GM19328 (cell line): ENCODE data around the gene AFG1L.
"Not testable (repeated sequence)": the region's sequence is repeated elsewhere in the genome, so short reads cannot be mapped to it uniquely, and the experiment has no call there.

Experiments
- ATAC-seq: cut with Tn5 transposase; IDR thresholded peaks from one replicate; pipeline ENCODE4 v1.9.1; 2021; ENCODE audit warnings: mild to moderate bottlenecking, moderate library complexity; ENCODE audit not compliant: unreplicated experiment

The AFG1L gene

DNA sequence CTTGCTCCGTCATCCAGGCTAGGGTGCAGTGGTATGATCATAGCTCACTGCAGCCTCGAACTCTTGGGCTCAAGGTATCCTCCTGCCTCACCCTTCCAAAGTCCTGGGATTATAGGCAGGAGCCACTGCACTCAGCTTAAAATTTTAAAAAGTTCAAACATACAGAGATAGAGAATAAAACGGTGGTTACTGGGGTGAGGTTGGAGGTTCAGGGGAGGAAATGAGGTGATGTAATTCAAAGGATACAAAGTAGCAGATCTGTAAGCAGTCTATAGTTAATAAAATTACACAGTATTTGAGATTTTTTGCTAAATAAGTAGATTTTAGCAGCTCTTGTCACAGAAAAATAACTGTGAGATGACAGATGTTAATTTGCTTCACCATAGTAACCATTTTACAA is 7.5 kb upstream of the AFG1L start:
- no peak for ATAC-seq

DNA sequence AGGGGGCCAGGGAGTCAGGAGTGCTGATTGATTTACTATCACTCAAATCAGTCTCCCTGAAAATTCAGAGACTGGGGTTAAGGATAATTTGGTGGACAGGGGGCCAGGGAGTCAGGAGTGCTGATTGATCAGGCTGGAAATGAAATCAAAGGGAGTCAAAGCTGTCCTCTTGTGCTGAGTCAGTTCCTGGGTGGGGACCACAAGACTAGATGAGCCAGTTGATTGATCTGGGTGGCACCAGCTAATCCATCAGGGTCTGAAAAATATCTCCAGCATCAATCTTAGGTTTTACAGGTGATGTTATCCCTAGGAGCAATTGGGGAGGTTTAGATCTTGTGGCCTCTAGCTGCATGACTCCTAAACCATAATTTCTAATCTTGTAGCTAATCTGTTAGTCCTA is 6.1 kb upstream of the AFG1L start:
- ATAC-seq: no peak

DNA sequence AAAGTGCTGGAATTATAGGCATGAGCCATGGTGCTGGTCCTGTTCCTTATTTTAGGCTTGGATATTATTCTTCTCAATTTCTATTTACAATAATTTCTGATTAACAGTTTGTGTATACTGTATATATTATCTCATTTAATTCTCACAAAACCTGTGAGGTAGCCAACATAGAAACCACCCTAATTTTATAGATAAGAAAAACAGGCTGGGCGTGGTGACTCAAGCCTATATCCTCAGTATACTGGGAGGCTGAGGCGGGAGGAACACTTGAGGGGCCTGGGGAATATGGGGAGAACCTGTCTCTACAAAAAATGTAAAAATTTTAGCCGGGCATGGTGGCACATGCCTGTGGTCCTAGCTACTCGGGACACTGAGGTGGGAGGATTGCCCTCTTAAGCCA is 3.8 kb upstream of the AFG1L start:
- no peak for ATAC-seq

DNA sequence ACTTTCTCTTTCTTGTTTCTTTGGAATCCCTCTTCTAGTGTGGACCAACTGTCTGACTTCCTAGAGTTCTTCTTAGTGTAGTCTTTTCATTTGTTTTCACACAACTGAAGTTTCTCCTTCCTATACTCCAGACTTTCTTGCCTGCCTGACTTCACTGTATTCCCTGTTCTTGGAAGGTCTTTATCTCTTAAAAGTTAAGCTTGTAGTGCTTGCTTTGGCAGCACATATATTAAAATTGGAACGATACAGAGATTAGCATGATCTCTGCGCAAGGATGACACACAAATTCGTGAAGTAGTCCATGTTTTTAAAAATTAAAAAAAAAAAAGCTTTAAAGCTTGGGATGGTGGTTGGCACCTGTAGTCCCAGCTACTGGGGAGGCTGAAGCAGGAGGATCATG is 2.3 kb upstream of the AFG1L start:
- ATAC-seq: not testable (repeated sequence)

DNA sequence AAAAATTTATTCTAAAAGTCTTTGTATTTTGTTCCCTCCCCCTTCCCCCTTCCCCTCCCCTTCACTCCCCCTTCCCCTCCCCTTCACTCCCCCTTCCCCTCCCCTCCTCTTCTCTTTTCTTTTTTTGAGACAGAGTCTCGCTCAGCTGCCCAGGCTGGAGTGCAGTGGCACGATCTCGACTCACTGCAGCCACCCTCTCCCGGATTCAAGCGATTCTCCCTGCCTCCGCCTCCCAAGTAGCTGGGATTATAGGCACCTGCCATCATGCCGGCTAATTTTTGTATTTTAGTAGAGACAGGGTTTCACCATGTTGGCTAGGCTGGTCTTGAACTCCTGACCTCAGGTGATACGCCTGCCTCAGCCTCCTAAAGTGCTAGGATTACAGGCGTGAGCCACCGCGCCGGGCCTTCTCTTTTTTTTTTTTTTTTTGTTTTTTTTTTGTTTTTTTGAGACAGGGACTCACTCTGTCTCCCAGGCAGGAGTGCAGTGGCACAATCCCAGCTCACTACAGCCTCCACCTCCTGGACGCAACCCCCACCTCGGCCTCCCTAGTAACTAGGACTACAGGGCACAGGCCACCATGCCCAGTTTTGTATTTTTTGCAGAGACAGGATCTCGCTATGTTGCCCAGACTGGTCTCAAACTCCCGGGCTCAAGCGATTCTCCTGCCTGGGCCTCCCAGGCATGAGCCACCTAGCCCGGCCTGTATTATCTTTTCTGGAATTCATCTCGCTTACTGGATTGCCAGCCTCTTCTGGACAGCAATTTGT is 1.1 kb upstream of the AFG1L start:
- no peak for ATAC-seq

DNA sequence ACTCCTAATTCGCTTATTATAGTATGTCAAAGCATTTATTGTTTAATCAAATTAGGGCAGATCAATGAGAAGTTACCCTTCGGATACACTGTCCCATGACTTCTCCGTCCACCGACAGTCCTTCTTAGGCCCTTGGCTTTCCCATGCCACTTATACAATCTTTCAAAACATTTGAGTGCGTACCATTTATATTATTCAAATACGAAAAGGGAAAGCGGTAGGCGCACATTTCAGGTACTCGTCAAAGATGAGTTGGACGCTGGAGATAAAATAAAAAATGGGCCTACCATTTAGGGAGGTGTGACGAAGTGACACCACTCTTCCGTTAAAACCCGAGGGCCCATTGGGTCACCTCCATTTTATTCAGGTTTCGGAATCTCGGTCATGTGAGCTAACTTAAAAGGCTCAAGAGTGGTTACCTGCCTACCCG is 542 bp upstream of the AFG1L start:
- ATAC-seq: peak; percentile 4

DNA sequence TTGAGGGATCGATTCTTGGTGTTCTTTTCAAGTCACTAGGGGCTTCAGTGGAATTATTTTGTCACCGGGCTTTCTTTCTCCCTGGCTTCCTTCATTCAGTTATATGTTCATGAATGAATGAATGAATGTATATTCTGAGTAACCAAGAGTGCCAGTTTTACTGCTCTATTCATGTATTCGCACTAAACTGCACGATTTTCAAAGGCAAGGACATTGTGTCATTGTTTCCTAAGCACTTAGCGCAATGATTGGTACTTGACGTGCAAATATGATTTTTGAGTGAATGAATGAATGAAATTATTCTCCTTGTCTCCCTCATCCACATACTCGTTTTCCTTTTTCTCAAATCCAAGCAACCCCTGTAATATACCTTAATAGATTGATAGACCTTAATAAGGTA is 822 bp downstream of the AFG1L start:
- no peak for ATAC-seq

DNA sequence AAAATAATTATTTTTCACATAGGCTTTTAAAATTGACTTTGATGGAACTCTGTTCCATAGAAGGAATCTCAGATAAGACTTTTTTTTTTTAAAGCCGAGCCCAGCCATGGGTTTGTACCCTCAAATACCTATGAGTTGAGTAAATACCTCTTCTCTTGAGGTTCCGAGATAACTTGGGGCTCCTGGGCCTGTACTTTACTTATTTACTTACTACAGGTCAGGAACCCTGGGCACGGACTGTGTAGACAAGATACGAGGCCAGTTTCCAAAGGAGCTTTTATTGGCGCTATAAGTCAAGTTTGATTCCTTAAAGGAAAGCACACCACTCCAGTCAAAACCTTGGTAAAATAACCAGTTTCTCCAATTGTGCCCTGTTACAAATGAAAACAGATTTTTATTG is 7.5 kb downstream of the AFG1L start:
- no peak for ATAC-seq

DNA sequence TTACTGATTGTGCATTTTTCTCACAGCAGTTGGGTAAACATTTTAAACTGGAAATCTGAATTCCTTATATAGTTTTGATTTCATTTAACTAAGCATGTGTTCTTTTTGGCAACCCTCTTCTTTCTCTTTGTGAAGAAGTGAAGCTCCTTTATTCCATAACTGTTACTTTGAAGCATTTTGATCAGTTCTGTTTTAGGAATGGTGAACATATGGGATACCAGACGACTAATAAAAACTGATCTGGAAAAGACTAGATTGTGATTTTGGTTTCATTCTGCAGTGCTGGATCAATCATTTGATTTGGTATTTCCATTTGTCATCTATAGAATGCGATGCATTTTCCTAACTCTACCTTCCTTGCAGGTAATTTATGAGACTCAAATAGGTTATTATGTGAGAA is 9.8 kb downstream of the AFG1L start:
- no peak for ATAC-seq

DNA sequence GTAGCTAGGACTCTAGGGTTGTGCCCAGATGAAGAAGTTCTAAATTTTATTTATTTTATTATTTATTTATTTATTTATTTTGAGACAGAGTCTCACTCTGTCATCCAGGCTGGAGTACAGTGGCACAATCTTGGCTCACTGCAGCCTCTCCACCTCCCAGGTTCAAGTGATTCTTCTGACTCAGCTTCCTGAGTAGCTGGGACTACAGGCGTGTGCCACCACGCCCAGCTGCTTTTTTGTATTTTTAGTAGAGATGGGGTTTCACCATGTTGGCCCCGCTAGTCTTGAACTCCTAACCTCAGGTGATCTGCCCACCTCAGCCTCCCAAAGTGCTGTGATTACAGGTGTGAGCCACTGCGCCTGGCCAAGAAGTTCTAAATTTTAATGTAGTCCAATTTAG is 13.8 kb downstream of the AFG1L start:
- ATAC-seq: not testable (repeated sequence)

DNA sequence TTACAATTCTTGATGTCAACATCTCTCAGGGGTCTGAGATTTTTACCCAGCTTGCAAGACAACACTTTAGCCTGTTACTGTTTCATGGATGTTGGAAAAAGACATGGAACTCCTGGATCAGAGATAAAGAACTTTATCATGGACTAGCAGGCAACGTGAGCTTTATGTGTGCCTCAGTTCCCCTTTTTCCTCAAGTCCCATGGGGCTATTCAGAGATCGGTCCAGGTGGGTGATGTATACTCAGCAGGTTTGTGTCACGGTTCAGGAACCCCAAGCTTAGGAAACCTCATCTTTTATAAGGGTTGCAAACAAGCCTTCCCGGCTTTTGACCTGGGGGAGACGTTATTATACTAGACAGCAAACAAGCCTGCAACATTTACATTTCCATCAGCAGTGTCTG is 15.0 kb downstream of the AFG1L start:
- no peak for ATAC-seq

DNA sequence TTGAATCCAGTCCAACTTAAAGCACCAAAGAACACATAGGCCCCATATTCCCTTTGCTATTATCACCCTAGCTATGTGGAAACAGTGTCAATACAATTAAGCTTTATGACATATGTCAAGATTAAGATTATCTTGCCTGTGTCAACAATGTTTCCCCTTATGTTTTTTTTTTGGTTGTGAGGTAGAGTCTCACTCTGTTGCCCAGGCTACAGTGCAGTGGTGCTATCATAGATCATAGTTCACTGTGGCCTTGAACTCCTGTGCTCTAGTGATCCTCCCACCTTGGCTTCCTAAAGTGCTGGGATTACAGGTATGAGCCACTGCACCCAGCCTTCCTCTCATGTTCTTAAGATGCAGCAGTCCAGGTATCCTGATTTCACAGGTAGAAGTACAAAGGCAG is 17.8 kb downstream of the AFG1L start:
- ATAC-seq: no peak

DNA sequence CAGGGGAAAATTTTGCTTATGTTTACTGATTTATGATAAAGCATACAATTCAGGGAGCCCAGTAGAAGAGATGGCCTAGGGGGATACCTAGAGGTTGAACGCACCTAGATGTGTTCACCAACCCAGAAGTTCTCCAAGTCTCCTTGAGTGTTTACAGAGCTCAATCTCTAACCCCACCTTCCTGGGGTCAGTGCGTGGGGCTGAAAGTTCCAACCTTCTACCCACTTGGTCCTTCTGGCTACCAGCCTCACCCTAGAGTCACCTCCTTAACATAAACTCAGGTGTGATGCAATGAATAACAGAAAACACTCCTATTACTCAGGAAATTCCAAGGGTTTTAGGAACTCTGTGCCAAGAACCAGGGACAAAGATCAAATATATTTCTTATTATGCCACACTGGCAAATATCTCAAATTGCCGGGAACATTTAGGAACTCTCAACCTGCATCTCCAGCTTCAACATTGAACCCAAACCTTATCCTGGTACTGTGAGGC is 26.4 kb downstream of the AFG1L start:
- no peak for ATAC-seq

DNA sequence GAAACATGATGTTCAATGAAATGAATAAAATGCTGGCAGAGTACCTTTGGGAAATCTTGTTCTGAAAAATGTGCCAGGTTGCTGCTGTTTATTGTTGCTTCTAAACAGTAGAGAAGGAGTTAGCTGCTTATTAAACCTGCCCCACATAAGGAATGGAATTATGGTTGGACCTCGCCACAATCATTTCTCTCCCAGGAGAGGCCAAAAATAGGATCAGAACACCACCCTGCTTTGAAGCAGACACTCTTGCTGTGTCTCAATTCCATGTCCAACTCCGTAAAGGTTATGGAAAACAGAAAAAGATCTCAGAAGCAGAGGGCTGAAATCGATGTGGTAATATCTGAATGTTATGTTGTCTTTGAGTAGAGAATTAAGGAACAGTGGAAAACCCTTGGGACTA is 27.9 kb downstream of the AFG1L start:
- no peak for ATAC-seq

DNA sequence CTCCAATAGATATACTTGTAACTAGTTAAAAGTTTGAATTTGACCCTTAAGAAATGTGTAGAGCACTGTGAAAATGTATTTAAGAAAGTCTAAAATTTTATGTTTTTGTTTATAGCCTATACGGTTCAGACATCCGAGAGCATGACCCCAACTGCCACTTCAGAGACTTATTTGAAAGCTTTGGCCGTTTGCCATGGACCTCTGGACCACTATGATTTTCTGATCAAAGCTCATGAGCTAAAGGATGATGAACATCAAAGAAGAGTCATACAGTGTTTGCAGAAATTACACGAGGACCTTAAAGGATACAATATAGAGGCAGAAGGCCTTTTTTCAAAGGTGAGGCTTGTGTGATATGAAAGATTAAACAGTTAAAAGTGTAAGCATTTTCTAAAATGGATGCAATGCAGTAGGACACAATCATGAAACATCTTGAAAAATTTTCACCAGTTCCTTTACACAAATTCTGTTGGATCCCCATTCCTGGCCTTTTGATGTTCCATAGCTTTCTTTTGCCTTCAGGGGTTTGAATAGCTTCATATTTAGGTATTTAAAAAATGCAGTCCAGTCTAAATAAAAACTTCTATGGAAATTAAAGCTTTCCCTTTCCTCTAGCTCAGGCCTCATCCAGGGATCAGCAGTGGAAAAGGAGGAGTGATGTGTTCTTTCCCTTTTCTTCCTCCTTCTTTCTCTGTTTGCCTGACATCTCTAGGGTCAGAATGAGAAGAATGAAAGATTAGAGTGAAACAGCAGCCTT is 29.0 kb downstream of the AFG1L start:
- ATAC-seq: no peak

DNA sequence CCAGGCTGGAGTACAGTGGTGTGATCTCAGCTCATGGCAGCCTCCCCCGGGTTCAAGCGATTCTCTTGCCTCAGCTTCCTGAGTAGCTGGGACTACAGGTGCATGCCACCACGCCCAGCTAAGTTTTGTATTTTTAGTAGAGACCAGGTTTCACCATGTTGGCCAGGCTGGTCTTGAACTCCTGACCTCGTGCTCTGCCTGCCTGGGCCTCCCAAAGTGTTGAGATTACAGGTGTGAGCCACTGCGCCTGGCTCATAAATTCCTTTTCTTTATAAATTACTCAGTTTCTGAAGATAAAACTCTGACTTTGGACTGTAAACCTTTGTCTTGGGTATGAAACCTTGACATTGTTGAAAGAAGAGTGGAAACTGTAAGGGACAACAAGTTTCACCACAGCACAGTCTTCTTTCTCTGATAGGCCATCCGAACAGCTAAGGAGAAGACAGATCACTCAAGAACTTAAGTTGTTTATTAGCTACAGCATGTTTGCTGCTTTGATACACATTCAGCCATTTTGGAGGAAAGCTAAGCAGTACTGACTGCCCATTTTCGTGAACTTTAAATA is 35.4 kb downstream of the AFG1L start:
- ATAC-seq: not testable (repeated sequence)

DNA sequence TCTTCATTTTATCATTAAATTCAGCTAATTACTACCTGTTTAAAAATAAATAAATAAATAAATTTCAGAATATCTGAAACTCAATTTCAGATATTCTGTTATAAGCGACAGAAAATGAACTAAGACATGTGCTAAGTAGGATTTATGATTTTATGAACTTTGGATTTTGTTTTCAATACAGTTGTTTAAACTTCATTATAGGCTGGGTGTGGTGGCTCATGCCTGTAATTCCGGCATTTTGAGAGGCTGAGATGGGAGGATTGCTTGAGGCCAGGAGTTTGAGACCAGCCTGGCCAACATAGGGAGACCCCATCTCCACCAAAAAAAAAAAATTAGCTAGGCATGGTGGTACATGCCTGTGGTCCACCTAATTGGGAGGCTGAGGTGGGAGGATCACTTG is 36.0 kb downstream of the AFG1L start:
- no peak for ATAC-seq

DNA sequence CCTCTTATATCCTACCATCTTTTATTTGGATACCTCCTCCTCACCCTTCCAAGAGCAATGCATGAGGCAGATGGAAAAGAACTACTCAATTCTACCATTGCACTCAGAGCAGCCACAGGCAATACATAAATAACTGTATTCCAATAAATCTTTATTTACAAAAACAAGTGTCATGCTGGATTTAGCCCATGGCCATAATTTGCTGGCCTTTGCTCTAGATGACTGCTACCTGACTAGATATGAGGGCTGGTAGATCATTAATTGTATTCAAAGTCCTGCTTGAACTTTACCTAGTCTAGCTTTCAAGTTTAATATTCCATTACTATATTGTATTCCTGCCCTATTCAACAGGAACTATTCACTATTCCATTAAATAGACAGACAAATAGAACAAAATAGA is 37.1 kb downstream of the AFG1L start:
- ATAC-seq: no peak

DNA sequence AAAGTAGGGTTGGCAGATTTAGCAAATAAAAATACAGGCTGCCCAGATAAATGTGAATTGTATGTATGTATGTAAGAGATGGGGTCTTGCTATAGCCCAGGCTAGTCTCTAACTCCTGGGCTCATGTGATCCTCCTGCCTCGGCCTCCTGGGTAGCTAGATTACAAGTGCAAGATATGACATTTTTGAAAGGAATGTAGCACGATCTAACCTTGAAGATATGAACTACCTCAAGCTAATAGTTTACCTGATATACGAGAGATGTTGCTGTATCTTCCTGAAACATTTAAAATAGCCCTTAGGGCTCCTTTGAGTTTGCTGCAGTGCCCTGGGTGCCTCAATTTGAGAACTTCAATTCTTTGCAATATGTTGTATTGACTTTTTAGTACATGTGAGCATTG is 42.1 kb downstream of the AFG1L start:
- ATAC-seq: no peak

DNA sequence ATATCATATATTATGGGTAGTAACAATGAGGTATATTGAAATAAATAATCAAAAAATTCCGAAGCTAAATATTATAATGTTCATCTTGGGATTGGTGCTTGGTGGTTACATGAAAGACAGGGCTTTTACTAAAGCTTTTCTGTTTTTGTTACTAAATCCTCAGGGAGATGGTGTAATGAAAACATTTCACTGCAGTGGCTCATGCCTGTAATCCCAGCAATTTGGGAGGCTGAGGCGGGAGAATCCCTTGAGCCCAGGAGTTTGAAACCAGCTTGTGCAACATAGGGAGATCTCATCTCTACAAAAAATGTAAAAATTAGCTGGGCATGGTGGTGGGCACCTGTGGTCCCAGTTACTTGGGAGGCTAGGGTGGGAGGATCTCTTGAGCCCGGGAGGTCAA is 42.9 kb downstream of the AFG1L start:
- ATAC-seq: no peak

DNA sequence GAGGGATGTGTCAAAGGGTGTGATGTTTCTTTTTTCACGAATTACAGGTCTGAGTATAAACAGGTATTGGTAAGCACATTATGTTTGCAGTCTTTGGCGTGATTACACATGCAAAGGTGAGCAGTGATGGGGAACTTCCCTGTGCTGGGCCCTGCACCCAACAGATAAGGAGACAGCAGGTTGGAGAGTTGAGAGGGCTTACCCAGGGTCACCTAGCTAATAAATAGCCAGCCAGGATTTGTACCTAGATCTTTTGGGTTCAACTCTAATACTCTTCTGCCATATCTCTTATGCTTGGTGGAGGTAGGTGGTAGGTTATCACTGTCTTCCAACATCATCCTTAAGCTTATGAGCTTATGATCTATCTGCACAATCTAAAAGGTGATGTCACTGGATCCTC is 46.5 kb downstream of the AFG1L start:
- no peak for ATAC-seq

DNA sequence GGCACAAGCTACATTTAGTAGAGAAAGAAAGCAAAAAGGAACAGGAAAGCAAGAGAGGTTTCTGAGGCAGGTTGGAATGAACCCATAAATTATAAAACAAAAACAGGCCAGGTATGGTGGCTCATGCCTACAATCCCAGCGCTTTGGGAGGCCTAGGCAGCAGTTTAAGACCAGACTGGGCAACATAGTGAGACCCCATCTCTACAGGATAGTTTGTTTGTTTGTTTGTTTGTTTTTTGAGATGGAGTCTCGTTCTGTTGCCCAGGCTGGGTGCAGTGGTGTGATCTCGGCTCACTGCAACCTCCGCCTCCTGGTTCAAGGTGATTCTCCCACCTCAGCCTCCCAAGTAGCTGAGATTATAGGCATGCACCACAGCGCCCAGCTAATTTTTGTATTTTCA is 49.0 kb downstream of the AFG1L start:
- no peak for ATAC-seq
